Endothelial cell of umbilical vein (primary cell): ENCODE results near the gene PDXDC1.
"Not testable (repeated sequence)": the region's sequence is repeated elsewhere in the genome, so short reads cannot be mapped to it uniquely, and the experiment has no call there.

Source experiments
- EZH2 ChIP-seq: IDR thresholded peaks from 2 replicates; pipeline ENCODE4 v1.6.1; 2012; ENCODE audit warnings: borderline replicate concordance, low read depth, mild to moderate bottlenecking, moderate library complexity, low read length, inconsistent platforms; ENCODE audit not compliant: severe bottlenecking
- GATA2 ChIP-seq: IDR thresholded peaks from 2 replicates; pipeline ENCODE4 v1.7.0; 2011; ENCODE audit warnings: low read depth, mild to moderate bottlenecking, moderate library complexity, mixed read lengths, low read length; ENCODE audit not compliant: insufficient read length, insufficient read depth
- JUN ChIP-seq: IDR thresholded peaks from 2 replicates; pipeline ENCODE4 v1.6.1; 2011; ENCODE audit warnings: borderline replicate concordance, low read depth; ENCODE audit not compliant: insufficient read length, insufficient read depth
- POLR2A ChIP-seq: IDR thresholded peaks from 2 replicates; pipeline ENCODE4 v1.6.1; 2012; ENCODE audit warnings: low read depth, mild to moderate bottlenecking, control low read depth, low read length
- POLR2AphosphoS5 ChIP-seq: IDR thresholded peaks from 2 replicates; pipeline ENCODE4 v1.6.1; 2012; ENCODE audit warnings: low read depth, mild to moderate bottlenecking, control low read depth, low read length, moderate library complexity; ENCODE audit not compliant: insufficient read depth
- TF ChIP-seq, protein P1 (sequence below), 2 donors: IDR thresholded peaks; 1 replicate in 1 of 2; 2 replicates in 1 of 2; pipeline ENCODE4 v1.5.1; 2011; ENCODE audit warnings: low read length in 2 of 2, mild to moderate bottlenecking in 2 of 2, moderate library complexity in 2 of 2, control low read depth in 1 of 2, inconsistent platforms in 1 of 2, low read depth in 1 of 2; ENCODE audit not compliant: insufficient read depth in 1 of 2; ENCODE audit errors: extremely low read depth in 1 of 2
- TF ChIP-seq, protein P2 (sequence below): IDR thresholded peaks from 2 replicates; pipeline ENCODE4 v1.6.1; 2011; ENCODE audit not compliant: insufficient read depth, insufficient read length

GRCh38 chr16:15142891-15143600 lies 168.2 kb downstream of the PDXDC1 start:
- TF ChIP-seq, protein P1, sequence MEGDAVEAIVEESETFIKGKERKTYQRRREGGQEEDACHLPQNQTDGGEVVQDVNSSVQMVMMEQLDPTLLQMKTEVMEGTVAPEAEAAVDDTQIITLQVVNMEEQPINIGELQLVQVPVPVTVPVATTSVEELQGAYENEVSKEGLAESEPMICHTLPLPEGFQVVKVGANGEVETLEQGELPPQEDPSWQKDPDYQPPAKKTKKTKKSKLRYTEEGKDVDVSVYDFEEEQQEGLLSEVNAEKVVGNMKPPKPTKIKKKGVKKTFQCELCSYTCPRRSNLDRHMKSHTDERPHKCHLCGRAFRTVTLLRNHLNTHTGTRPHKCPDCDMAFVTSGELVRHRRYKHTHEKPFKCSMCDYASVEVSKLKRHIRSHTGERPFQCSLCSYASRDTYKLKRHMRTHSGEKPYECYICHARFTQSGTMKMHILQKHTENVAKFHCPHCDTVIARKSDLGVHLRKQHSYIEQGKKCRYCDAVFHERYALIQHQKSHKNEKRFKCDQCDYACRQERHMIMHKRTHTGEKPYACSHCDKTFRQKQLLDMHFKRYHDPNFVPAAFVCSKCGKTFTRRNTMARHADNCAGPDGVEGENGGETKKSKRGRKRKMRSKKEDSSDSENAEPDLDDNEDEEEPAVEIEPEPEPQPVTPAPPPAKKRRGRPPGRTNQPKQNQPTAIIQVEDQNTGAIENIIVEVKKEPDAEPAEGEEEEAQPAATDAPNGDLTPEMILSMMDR (IDR thresholded peaks at IDR 0.05; ENCODE audit: extremely low read depth in 1 of 2, insufficient read depth in 1 of 2, low read depth in 1 of 2, low read length in 2 of 2), result not testable (repeated sequence)
- not testable (repeated sequence) for TF ChIP-seq POLR2A, EZH2, POLR2AphosphoS5, GATA2, JUN
- TF ChIP-seq, protein P2, sequence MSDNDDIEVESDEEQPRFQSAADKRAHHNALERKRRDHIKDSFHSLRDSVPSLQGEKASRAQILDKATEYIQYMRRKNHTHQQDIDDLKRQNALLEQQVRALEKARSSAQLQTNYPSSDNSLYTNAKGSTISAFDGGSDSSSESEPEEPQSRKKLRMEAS, result not testable (repeated sequence)
